Gastrocnemius medialis (tissue), 4 donors: Measurements from ENCODE around the gene LCA5. TPM values are rescaled to one million over a fixed set of nuclear protein-coding genes. Genes with fewer than 3 reads are reported as not detected.

Experiments used
- ATAC-seq, 2 donors: fragments of 150-250 bp; one replicate each; pipeline ENCODE4 v1.9.1; 2016
- DNase-seq, 2 donors: peaks; one replicate each; pipeline ENCODE4 v3.0.0-alpha.2; 2019
- H3K27ac ChIP-seq, 4 donors: fragments of 200-600 bp; sonication (generic); 1 replicate in 1 of 4; 2 replicates in 3 of 4; pipeline ENCODE4 v1.5.1; 2016 to 2018; ENCODE audit warnings: mild to moderate bottlenecking in 2 of 4, moderate library complexity in 1 of 4
- H3K27me3 ChIP-seq, 3 donors: fragments of 200-600 bp; sonication (generic) in 2 of 3; 1 replicate in 1 of 3; 2 replicates in 2 of 3; pipeline versions ENCODE4 v1.5.1 to v1.6.0; 2016 to 2019; ENCODE audit warnings: mild to moderate bottlenecking in 1 of 3, moderate library complexity in 1 of 3
- H3K36me3 ChIP-seq, 2 donors: fragments of 200-600 bp; sonication (generic) in 1 of 2; one replicate each; pipeline ENCODE4 v1.5.1; 2017 to 2018
- H3K4me1 ChIP-seq, 2 donors: fragments of 200-600 bp; sonication (generic) in 1 of 2; one replicate each; pipeline ENCODE4 v1.5.1; 2016 to 2017; ENCODE audit warnings: mild to moderate bottlenecking in 2 of 2
- H3K4me3 ChIP-seq, 4 donors: fragments of 200-600 bp; sonication (generic) in 3 of 4; 1 replicate in 1 of 4; 2 replicates in 3 of 4; pipeline ENCODE4 v1.5.1; 2016 to 2019; ENCODE audit warnings: mild to moderate bottlenecking in 2 of 4
- H3K9me3 ChIP-seq, 3 donors: fragments of 200-600 bp; sonication (generic) in 2 of 3; 1 replicate in 1 of 3; 2 replicates in 2 of 3; pipeline ENCODE4 v1.5.1; 2016 to 2019
- CTCF ChIP-seq, 5 experiments: fragments of 450-650 bp in 3 of 5; fragments of 200-600 bp in 2 of 5; sonication (generic) in 2 of 5; IDR thresholded peaks in 4 of 5; conservative IDR thresholded peaks in 1 of 5; 1 replicate in 4 of 5; 2 replicates in 1 of 5; pipeline ENCODE4 v1.5.1; 2016 to 2019; ENCODE audit warnings: antibody characterized with exemption in 5 of 5, mild to moderate bottlenecking in 3 of 5, moderate library complexity in 3 of 5
- POLR2A ChIP-seq, 2 donors: fragments of 450-650 bp; IDR thresholded peaks; one replicate each; pipeline ENCODE4 v1.6.1; 2017; ENCODE audit warnings: antibody characterized with exemption in 2 of 2, mild to moderate bottlenecking in 2 of 2, moderate library complexity in 2 of 2
- in situ Hi-C, 4 donors: fragments of 200-750 bp; cut with MboI; loops; one replicate each; pipeline versions ENCODE4 v1.15.0 to v1.8.0; 2017; ENCODE audit warnings: low sequenced_read_pairs in 4 of 4
- intact Hi-C: fragments of 100-400 bp; cut with DNase I; formaldehyde crosslinking; loops from one replicate; pipeline ENCODE4 v1.15.1; 2023; ENCODE audit warnings: low total_unique reads
- total RNA-seq, 4 donors: library from RNA; depleted of rRNA; stranded (reverse); fragments of >200 nt; gene quantifications; one replicate each; pipeline versions ENCODE4 v1.1.0 to v1.2.3, GENCODE V29; 2016

The LCA5 gene
- total RNA-seq, 4 donors from 2014 or later: 0.92 to 3.0 (median 1.2) TPM

DNA sequence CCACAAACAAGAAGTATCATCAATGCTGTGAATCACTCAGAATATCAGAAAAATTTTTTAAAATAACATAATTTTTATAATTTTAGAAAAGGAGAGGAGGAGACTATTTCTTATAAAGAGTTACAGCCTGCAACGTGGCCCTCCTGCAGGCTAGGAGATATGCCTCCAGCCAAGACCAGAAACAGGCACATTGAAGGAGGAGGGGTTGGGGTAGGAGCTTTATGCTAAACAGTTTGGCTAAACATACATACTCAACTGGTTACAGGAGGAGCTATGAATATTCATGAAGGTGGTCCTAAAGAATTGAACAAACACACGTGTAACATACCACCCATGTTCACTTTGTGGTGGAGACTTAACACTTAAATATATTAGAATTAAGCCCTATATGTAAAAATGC, 14.2 kb upstream of the LCA5 start:
- no peak for DNase-seq
- in situ Hi-C loops (no loop called here), intact Hi-C loops (no loop called here)
- Histone ChIP-seq H3K36me3 (no peaks in the 10 kb centered on the region), H3K9me3 (no peaks in the 10 kb centered on the region), H3K4me1 (no peaks in the 10 kb centered on the region), H3K4me3 (no peak overlapping the region), H3K27me3 (no peaks in the 10 kb centered on the region), H3K27ac (no peak overlapping the region)
- ATAC-seq: no peak
- TF ChIP-seq CTCF (IDR thresholded peaks at IDR 0.05 in 4 of 5, conservative IDR thresholded peaks at IDR 0.05 in 1 of 5) (no peak), POLR2A (IDR thresholded peaks at IDR 0.05) (no peak)

DNA sequence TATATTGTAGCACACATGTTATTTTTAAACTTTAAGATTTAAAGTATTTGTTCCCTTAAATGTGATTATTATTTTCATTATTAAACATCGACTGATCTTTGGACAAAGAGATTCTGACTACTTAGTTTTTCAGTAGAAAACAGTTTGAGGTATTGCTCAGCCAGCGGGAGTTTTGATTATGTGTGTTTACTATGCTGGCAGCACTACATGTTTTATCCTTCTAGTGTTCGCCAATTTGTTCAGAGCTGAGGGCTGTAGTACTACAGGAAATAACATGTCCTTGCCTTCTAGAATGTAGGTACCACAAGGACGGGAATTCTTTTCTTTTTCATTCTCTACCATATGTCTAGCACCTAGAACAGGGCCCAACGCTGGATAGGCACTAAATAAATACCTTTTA, 11.1 kb upstream of the LCA5 start:
- TF ChIP-seq CTCF (IDR thresholded peaks at IDR 0.05 in 4 of 5, conservative IDR thresholded peaks at IDR 0.05 in 1 of 5) (no peak), POLR2A (IDR thresholded peaks at IDR 0.05) (no peak)
- Histone ChIP-seq H3K36me3 (no peaks in the 10 kb centered on the region), H3K27ac (no peak overlapping the region), H3K4me3 (no peak overlapping the region), H3K4me1 (peaks cover 7 to 19% of the 10 kb centered on the region in 2 donors), H3K9me3 (no peaks in the 10 kb centered on the region), H3K27me3 (no peaks in the 10 kb centered on the region)
- in situ Hi-C loops (loop anchor here (25.0 kb wide), 3 partner anchors 311 to 564 kb away; partner anchors contain the start of genes HMGN3 (in 3 of the 4), BCKDHB (in 1 of the 4) and PHIP (in 1 of the 4)), intact Hi-C loops (no loop called here)
- DNase-seq (no peak), ATAC-seq (no peak)

DNA sequence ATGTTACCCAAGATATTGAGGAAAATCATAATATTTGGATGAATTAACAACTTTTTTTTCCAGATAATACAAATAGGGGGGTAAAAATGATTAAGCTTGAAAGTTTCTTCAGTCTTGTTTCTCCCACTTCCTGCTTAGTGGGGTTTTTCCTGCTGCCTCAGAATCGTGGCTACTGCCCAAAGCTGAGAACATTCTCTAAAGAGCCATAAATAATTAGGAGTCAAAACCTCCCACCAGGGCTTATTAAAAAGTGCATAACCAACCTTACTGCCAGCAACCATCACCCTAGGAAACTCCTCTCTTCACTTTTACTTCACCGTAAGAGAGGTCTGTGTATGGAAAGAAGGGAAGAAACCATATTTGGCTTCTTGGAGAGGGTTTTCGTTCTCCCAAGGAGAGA, 9.0 kb upstream of the LCA5 start:
- no peak for ATAC-seq
- Histone ChIP-seq H3K4me1 (peaks cover 7 to 19% of the 10 kb centered on the region in 2 donors), H3K4me3 (no peak overlapping the region), H3K27me3 (no peaks in the 10 kb centered on the region), H3K9me3 (no peaks in the 10 kb centered on the region), H3K36me3 (no peaks in the 10 kb centered on the region), H3K27ac (peak overlapping the region in 3 of 4 donors; percentile 37 to 77 (median 61))
- in situ Hi-C loops: loop anchor here (25.0 kb wide), 3 partner anchors 309 to 566 kb away; partner anchors contain the start of genes HMGN3 (in 3 of the 4), BCKDHB (in 1 of the 4) and PHIP (in 1 of the 4)
- no peak for TF ChIP-seq CTCF (IDR thresholded peaks at IDR 0.05 in 4 of 5, conservative IDR thresholded peaks at IDR 0.05 in 1 of 5)
- TF ChIP-seq POLR2A (IDR thresholded peaks at IDR 0.05): no peak
- intact Hi-C loops: no loop called here
- DNase-seq: no peak

DNA sequence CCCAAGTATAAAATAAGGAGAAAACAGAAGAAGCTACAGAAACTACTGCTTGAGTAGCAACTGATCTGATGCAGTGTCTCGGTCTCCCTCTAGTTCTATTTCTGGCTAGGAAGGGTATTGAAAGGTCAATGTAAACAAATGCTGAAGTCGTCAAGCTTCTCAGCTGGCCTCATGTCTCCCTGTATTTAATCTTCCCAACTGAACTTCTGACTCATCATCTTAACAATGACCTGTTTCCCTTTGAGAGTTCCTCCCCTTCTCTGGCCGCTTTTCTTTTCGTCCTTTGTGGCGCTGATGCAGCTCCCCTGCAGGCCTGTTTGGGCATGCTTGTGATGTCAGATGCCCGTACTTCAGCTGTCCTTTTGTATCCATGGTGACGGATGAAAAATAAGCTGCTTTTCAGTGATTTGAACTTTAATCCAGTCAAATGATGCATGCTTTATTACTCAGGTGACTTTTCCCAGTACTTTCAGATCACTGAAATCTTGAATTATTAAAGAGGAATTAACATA, 7.8 kb upstream of the LCA5 start:
- intact Hi-C loops: no loop called here

More for the DNA sequence above, 7.8 kb upstream of the LCA5 start:
- H3K4me3 ChIP-seq: peak overlapping the region; percentile 13 to 39 (median 32)
- DNase-seq (peak; percentile 47 to 77), ATAC-seq (peak; percentile 96 to 99)
- H3K4me1 ChIP-seq: peaks cover 7 to 19% of the 10 kb centered on the region in 2 donors
- in situ Hi-C loops: loop anchor here (25.0 kb wide), 3 partner anchors 308 to 567 kb away; partner anchors contain the start of genes HMGN3 (in 3 of the 4), BCKDHB (in 1 of the 4) and PHIP (in 1 of the 4)
- H3K9me3 ChIP-seq: no peaks in the 10 kb centered on the region
- no peak for TF ChIP-seq POLR2A (IDR thresholded peaks at IDR 0.05)
- TF ChIP-seq CTCF (IDR thresholded peaks at IDR 0.05 in 4 of 5, conservative IDR thresholded peaks at IDR 0.05 in 1 of 5): peak in 4 of 5 experiments; percentile 26 to 60 (median 53)
- no peaks in the 10 kb centered on the region for H3K27me3 ChIP-seq
- H3K27ac ChIP-seq: peak overlapping the region; percentile 61 to 77 (median 72)
- no peaks in the 10 kb centered on the region for H3K36me3 ChIP-seq
